ENCODE data around the gene FRMD4A. TPM values are rescaled to one million over a fixed set of nuclear protein-coding genes. Genes with fewer than 3 reads are reported as not detected.

The FRMD4A gene
- total and polyA plus RNA-seq, 12 donors, result 9.1 to 29.6 (median 14.6) TPM

- TF ChIP-seq CTCF (IDR thresholded peaks at IDR 0.05) (no peak), POLR2A (IDR thresholded peaks at IDR 0.05) (no peak)
- DNase-seq, result no peak
- H3K27me3 ChIP-seq, result no peaks in the 10 kb centered on the region
- WGBS, 4 donors, result 93 to 100% (median 97%) methylated on average over 1 of the region's 1 CpG
- H3K4me1 ChIP-seq (replicated peaks in 1 of 2), result no peaks in the 10 kb centered on the region
- no peaks in the 10 kb centered on the region for H3K9me3 ChIP-seq (replicated peaks in 1 of 3)
- H3K27ac ChIP-seq, result no peak overlapping the region
- intact Hi-C loops (cut with DNase I), result no loop called here
- no peaks in the 10 kb centered on the region for H3K36me3 ChIP-seq (replicated peaks in 1 of 2)
- no peak overlapping the region for H3K4me3 ChIP-seq
Measured at GRCh38 chr10:13624630-13625029, 706.1 kb downstream of the FRMD4A start.

DNA sequence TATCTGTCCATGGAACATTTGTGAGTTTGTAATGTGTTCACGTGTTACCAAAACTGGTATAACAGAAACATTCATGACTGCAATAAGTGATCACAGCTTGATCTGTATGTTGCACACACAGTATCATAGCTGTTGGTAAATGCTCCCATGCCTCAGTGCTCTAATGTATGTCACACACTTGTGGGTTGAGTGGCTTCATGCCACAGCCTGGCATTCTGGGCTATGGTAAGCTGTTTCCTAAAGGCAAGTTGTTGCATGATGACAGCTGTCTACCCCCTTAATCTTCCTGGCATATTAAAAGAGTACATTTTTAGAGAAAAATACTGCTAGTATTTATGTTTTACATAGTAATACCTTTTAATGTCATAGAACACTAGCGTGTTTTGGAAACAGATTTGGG, 708.8 kb downstream of the FRMD4A start:
- TF ChIP-seq POLR2A (IDR thresholded peaks at IDR 0.05), result no peak
- no peak for TF ChIP-seq CTCF (IDR thresholded peaks at IDR 0.05)
- Histone ChIP-seq H3K36me3 (replicated peaks in 1 of 2) (peaks cover 0 to 4% of the 10 kb centered on the region in 2 donors), H3K4me3 (no peak overlapping the region), H3K4me1 (replicated peaks in 1 of 2) (no peaks in the 10 kb centered on the region), H3K27me3 (no peaks in the 10 kb centered on the region), H3K27ac (no peak overlapping the region), H3K9me3 (replicated peaks in 1 of 3) (no peaks in the 10 kb centered on the region)
- WGBS, 4 donors, result 82 to 99% (median 95%) methylated on average over 2 of the region's 2 CpGs
- intact Hi-C loops (cut with DNase I), result no loop called here
- DNase-seq, result no peak

GRCh38 chr10:13617116-13617515, 713.6 kb downstream of the FRMD4A start:
- no peak overlapping the region for H3K4me3 ChIP-seq
- intact Hi-C loops (cut with DNase I), result no loop called here
- TF ChIP-seq POLR2A (IDR thresholded peaks at IDR 0.05), result no peak
- no peak for TF ChIP-seq CTCF (IDR thresholded peaks at IDR 0.05)
- no peak for DNase-seq
- no peak overlapping the region for H3K27ac ChIP-seq
- H3K4me1 ChIP-seq (replicated peaks in 1 of 2), result no peaks in the 10 kb centered on the region
- no peaks in the 10 kb centered on the region for H3K27me3 ChIP-seq
- peaks cover 0 to 19% of the 10 kb centered on the region in 2 donors for H3K36me3 ChIP-seq (replicated peaks in 1 of 2)
- no peaks in the 10 kb centered on the region for H3K9me3 ChIP-seq (replicated peaks in 1 of 3)
- WGBS, 4 donors, result 81 to 89% (median 85%) methylated on average over 4 of the region's 4 CpGs

DNA sequence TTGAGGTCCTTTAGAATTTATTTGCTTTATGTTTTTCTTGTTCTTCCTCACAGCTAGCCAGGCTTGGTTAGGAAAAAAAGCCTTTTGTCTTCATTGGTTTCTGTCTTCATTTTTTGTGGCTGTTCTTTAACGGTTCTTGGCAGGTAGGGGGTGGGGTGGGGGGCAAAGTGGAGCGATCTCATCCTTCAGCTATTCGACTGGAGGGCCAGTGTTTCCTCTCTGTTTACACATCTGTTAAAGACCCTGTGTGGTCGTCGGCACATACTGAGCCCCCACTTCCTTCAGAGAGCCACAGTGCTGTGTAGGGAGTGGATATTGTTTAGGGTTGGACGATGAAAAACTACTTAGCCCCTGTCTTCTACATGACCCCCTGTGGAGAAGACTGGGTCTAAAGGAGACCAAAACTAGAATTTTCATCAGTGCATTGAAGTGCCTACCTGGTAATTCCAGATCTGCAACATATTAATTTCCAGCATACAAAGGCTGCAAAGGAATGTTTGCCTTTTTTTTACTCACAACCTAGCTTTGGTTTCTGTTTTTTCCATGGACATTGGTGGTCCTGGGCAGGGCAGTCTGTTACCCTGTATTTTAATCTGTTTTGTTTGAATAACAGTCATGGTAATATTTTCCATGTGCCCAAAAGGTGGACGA, 714.9 kb downstream of the FRMD4A start:
- Histone ChIP-seq H3K36me3 (replicated peaks in 1 of 2) (peaks cover 0 to 30% of the 10 kb centered on the region in 2 donors), H3K27ac (no peak overlapping the region), H3K4me3 (no peak overlapping the region), H3K9me3 (replicated peaks in 1 of 3) (no peaks in the 10 kb centered on the region), H3K27me3 (no peaks in the 10 kb centered on the region), H3K4me1 (replicated peaks in 1 of 2) (no peaks in the 10 kb centered on the region)
- WGBS, 4 donors, result 70 to 79% (median 75%) methylated on average over 7 of the region's 7 CpGs
- TF ChIP-seq POLR2A (IDR thresholded peaks at IDR 0.05), result no peak
- no peak for TF ChIP-seq CTCF (IDR thresholded peaks at IDR 0.05)
- intact Hi-C loops (cut with DNase I), result no loop called here
- DNase-seq, result no peak
